ENCODE data around the gene SCAMP1. TPM values are rescaled to one million over a fixed set of nuclear protein-coding genes. Genes with fewer than 3 reads are reported as not detected.

The SCAMP1 gene
- total RNA-seq, 1 experiment from 2014 or later, result 28.7 TPM

DNA sequence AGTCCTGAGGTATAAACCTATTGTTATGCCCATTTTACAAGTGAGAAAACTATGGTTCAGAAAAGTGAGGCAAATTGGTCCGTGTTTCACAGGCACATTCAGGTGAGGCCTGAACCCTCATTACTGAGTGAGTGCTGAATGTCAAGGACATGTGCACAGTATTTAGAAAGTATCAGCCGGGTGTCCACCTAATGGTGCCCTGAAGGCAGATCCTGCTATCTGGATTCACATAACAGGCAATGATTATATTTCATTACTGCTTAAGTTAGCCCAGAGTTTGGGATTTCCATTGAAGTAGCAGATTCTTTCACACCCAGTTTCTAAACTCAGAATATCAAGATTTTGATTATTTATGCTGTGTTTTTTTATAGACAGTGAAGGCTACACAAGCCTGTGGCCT lies 145.4 kb downstream of the SCAMP1 start:
- Histone ChIP-seq H3K9me3 (ENCODE audit: low read depth, low read length, poor library complexity, severe bottlenecking) (no peaks in the 10 kb centered on the region), H3K27me3 (replicated peaks; ENCODE audit: insufficient read depth, low read depth, low read length, poor library complexity) (no peaks in the 10 kb centered on the region), H3K36me3 (ENCODE audit: insufficient read depth, low read length, poor library complexity, severe bottlenecking) (no peaks in the 10 kb centered on the region), H3K27ac (ENCODE audit: low read depth, low read length, poor library complexity, severe bottlenecking) (no peak overlapping the region), H3K4me3 (ENCODE audit: low read depth, low read length, poor library complexity, severe bottlenecking) (no peak overlapping the region), H3K4me1 (ENCODE audit: insufficient read depth, low read length, poor library complexity, severe bottlenecking) (no peaks in the 10 kb centered on the region)
- ChIA-PET CTCF (no interaction called here), POLR2A (ENCODE audit: low non-redundant PET) (no interaction called here)
- intact Hi-C loops (cut with micrococcal nuclease; ENCODE audit: unreplicated experiment), result no loop called here
- DNase-seq (ENCODE audit: low spot score), result no peak
- no TSS peak for BruUV-seq (replicated peaks)
- TF ChIP-seq CTCF (conservative IDR thresholded peaks at IDR 0.05; ENCODE audit: low read depth, low read length) (no peak), EZH2 (IDR thresholded peaks at IDR 0.05; ENCODE audit: borderline replicate concordance, low read depth, low read length, poor library complexity, severe bottlenecking) (no peak)

GRCh38 chr5:78506261-78507024 lies 146.0 kb downstream of the SCAMP1 start:
- no peaks in the 10 kb centered on the region for H3K4me1 ChIP-seq (ENCODE audit: insufficient read depth, low read length, poor library complexity, severe bottlenecking)
- no peaks in the 10 kb centered on the region for H3K36me3 ChIP-seq (ENCODE audit: insufficient read depth, low read length, poor library complexity, severe bottlenecking)
- TF ChIP-seq CTCF (conservative IDR thresholded peaks at IDR 0.05; ENCODE audit: low read depth, low read length), result no peak
- TF ChIP-seq EZH2 (IDR thresholded peaks at IDR 0.05; ENCODE audit: borderline replicate concordance, low read depth, low read length, poor library complexity, severe bottlenecking), result no peak
- no TSS peak for BruUV-seq (replicated peaks)
- H3K9me3 ChIP-seq (ENCODE audit: low read depth, low read length, poor library complexity, severe bottlenecking), result no peaks in the 10 kb centered on the region
- ChIA-PET POLR2A (ENCODE audit: low non-redundant PET) (no interaction called here), CTCF (no interaction called here)
- H3K27me3 ChIP-seq (replicated peaks; ENCODE audit: insufficient read depth, low read depth, low read length, poor library complexity), result no peaks in the 10 kb centered on the region
- DNase-seq (ENCODE audit: low spot score), result no peak
- intact Hi-C loops (cut with micrococcal nuclease; ENCODE audit: unreplicated experiment), result no loop called here
- H3K27ac ChIP-seq (ENCODE audit: low read depth, low read length, poor library complexity, severe bottlenecking), result no peak overlapping the region
- H3K4me3 ChIP-seq (ENCODE audit: low read depth, low read length, poor library complexity, severe bottlenecking), result no peak overlapping the region

GRCh38 chr5:78507531-78507930 lies 147.1 kb downstream of the SCAMP1 start:
- no peak for DNase-seq (ENCODE audit: low spot score)
- ChIA-PET CTCF (interaction anchor here (0.6 kb wide), 1 partner anchor 328 kb away, joined by 3 read pairs; no protein-coding TSS in a partner anchor), POLR2A (ENCODE audit: low non-redundant PET) (no interaction called here)

More at GRCh38 chr5:78507531-78507930, 147.1 kb downstream of the SCAMP1 start:
- H3K4me3 ChIP-seq (ENCODE audit: low read depth, low read length, poor library complexity, severe bottlenecking), result no peak overlapping the region
- intact Hi-C loops (cut with micrococcal nuclease; ENCODE audit: unreplicated experiment), result no loop called here
- no TSS peak for BruUV-seq (replicated peaks)
- no peaks in the 10 kb centered on the region for H3K27me3 ChIP-seq (replicated peaks; ENCODE audit: insufficient read depth, low read depth, low read length, poor library complexity)
- H3K9me3 ChIP-seq (ENCODE audit: low read depth, low read length, poor library complexity, severe bottlenecking), result no peaks in the 10 kb centered on the region
- no peaks in the 10 kb centered on the region for H3K36me3 ChIP-seq (ENCODE audit: insufficient read depth, low read length, poor library complexity, severe bottlenecking)
- H3K4me1 ChIP-seq (ENCODE audit: insufficient read depth, low read length, poor library complexity, severe bottlenecking), result no peaks in the 10 kb centered on the region
- TF ChIP-seq CTCF (conservative IDR thresholded peaks at IDR 0.05; ENCODE audit: low read depth, low read length) (no peak), EZH2 (IDR thresholded peaks at IDR 0.05; ENCODE audit: borderline replicate concordance, low read depth, low read length, poor library complexity, severe bottlenecking) (no peak)
- H3K27ac ChIP-seq (ENCODE audit: low read depth, low read length, poor library complexity, severe bottlenecking), result no peak overlapping the region

All from A673 (cell line).